Keratinocyte (primary cell): Measurements from ENCODE around the gene SFXN4.

ENCODE experiments used
- EZH2 ChIP-seq: IDR thresholded peaks from one replicate; pipeline ENCODE4 v1.6.1; 2012; ENCODE audit warnings: inconsistent platforms, mild to moderate bottlenecking, low read length, moderate library complexity
- TF ChIP-seq, protein P1 (sequence below), 3 experiments: IDR thresholded peaks in 1 of 3; conservative IDR thresholded peaks in 1 of 3; optimal IDR thresholded peaks in 1 of 3; 2 replicates in 2 of 3; 3 replicates in 1 of 3; pipeline versions ENCODE3 to v1.5.1; 2011; ENCODE audit warnings: low read length in 3 of 3, mild to moderate bottlenecking in 3 of 3, moderate library complexity in 2 of 3, control low read depth in 1 of 3, inconsistent platforms in 1 of 3; ENCODE audit not compliant: insufficient read depth in 2 of 3; ENCODE audit errors: extremely low read depth in 1 of 3

DNA sequence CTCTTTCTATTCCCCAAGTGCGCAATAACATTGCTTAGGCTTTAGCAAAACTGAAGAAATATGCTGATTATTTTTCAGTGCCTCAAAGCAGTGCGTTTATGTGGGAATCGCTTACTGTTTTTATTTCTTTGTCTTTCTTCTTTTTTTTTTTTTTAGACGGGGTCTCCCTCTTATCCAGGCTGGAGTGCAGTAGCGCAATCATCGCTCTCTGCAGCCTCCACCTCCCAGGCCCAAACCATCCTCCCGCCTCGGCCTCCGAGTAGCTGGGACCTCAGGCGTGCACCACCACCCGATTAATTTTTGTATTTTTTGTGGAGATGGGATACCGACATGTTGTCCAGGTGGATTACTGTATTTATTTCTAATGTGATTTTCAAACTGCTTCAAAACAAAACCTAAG, 60.4 kb downstream of the SFXN4 start:
- TF ChIP-seq, protein P1, sequence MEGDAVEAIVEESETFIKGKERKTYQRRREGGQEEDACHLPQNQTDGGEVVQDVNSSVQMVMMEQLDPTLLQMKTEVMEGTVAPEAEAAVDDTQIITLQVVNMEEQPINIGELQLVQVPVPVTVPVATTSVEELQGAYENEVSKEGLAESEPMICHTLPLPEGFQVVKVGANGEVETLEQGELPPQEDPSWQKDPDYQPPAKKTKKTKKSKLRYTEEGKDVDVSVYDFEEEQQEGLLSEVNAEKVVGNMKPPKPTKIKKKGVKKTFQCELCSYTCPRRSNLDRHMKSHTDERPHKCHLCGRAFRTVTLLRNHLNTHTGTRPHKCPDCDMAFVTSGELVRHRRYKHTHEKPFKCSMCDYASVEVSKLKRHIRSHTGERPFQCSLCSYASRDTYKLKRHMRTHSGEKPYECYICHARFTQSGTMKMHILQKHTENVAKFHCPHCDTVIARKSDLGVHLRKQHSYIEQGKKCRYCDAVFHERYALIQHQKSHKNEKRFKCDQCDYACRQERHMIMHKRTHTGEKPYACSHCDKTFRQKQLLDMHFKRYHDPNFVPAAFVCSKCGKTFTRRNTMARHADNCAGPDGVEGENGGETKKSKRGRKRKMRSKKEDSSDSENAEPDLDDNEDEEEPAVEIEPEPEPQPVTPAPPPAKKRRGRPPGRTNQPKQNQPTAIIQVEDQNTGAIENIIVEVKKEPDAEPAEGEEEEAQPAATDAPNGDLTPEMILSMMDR (optimal IDR thresholded peaks at IDR 0.05 in 1 of 3, IDR thresholded peaks at IDR 0.05 in 1 of 3, conservative IDR thresholded peaks at IDR 0.05 in 1 of 3; ENCODE audit: extremely low read depth in 1 of 3, insufficient read depth in 2 of 3, low read length in 3 of 3): no peak
- no peak for TF ChIP-seq EZH2
